GM19328 (cell line): ENCODE measurements around the gene ALPL.
"Not testable (repeated sequence)": the region's sequence is repeated elsewhere in the genome, so short reads cannot be mapped to it uniquely, and the experiment has no call there.

ENCODE experiments used
- ATAC-seq: cut with Tn5 transposase; IDR thresholded peaks from one replicate; pipeline ENCODE4 v1.9.1; 2021; ENCODE audit warnings: mild to moderate bottlenecking, moderate library complexity; ENCODE audit not compliant: unreplicated experiment

ALPL gene

DNA sequence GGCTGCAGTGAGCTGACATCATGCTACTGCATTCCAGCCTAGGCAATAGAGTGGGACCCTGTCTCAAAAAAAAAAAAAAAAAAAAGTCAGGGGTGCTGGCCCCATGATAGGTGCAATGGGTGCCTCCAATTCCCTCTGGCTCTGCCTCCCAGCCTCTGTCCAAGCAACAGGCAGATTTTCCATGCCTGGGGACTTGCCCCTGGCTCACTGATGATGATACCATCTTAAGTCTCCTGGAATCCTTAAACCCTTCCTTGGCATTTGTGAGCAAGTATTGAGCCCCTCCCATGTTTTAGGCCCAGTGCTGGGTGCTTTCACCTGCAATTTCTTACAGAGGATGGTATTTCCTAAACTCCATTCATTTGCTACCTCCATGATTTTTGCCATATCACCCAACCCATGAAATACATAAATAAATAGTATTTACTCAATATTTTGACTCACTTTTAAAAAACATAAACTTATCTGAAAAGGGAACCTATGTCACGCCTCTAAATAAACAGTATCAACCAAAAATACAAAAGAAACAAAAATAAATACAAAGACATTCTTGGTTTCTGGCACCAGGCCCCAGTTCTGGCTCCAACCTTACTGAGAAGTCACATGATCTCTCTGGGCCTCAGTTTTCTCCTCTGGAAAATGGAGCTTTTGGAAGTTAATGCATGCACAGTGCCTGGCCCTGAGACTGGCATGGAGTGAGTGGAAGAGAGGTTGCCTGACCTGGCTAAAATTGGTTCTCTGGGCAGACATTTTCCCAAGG, 1.5 kb upstream of the ALPL start:
- no peak for ATAC-seq

DNA sequence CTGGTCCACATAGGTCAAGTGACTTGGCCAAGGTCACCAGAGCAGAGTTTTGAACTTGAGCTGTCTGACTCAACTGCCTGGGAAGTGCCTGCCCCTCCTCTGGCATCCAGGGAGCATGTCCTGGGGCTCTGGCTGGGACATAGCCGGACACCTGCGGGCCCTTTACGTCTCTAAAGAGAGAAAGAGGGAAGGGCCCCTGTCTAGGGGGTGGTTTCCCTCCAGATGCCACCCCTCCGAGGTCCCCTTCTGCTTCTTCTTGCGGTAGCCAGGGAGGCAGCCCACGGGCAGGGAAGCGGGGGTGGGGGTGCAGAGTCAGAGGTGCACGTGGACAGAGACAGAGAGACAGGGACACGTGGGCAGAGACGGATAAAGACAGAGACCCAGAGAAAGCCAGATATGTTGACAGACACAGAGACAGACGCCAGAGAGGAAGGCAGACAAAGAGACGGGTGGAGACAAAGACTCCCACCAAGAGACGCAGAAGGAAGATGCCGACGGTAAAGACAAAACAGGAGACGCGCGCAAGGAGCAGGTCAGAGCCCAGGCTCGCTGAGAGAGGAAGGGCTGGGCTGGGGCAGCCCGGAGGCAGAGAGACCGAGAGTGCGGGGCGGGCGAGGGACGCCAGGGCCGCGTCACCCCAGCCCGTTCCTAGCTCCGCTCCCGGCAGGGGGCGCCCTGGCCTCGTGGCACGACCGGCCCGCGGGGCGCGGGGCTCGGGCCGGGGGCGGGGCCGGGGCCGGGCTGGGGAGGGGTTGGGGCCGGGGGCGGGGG, 458 bp upstream of the ALPL start:
- no peak for ATAC-seq

DNA sequence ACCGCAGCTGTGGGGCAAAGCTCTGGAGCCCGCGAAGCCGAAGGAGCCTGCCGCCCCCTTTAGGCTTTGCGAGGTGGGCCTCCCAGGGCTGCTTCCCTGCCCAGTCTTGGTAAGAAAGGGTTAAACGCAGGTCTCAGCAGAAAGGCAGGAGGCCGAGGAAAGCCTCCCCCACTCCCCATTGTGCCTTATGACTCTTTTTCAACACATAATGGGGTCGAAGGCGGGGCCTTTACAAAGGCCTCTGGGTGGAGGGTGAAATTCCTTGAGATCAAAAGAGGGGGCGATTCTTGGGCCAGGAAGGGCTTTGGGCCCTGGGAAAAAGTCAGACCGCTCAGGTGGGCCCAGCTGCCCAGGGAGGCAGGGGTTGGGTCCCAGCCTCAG, 880 bp downstream of the ALPL start:
- ATAC-seq: no peak

- ATAC-seq: no peak
Measured at GRCh38 chr1:21510885-21511578, 1.8 kb downstream of the ALPL start.

GRCh38 chr1:21511579-21512522, 2.6 kb downstream of the ALPL start:
- ATAC-seq: no peak

DNA sequence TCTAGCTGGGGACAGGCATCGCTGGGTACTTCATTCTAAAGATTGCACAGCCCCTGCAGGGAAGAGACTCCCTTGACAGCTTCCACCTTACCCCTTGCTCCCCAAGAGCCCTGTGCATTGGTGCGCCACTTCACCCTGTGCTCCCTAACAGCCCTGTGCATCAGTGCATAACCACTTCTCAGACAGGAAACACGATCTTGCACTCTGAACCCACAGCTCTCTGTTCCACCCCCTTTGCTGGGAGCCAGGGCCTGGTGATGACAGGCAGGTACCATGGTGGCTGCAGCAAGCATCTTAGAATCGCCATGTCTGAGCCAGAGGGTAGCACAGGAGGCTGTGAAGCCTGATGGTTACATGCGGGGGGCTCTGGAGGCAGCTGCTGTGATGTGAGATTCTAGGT, 5.0 kb downstream of the ALPL start:
- ATAC-seq: no peak

DNA sequence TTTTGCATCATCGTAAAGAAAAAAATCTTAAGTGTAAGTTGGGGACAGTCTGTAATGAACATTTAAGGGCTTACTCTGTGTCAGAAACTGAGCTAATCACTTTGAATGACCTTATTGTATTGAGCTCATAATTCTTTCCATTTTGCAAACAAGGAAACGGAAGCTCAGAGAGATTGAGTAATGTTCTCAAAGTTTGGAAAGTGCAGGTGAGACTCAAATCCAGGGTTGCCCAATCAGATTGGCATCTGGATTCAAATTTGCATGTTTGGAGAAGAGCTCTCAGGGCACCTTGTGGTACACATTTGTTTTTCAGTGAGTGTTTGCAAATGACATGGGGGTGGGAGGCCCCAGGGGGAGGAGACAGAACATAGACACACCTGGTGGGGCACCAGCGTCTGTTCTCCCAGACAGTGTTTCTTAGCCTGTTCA, 8.0 kb downstream of the ALPL start:
- ATAC-seq: no peak

DNA sequence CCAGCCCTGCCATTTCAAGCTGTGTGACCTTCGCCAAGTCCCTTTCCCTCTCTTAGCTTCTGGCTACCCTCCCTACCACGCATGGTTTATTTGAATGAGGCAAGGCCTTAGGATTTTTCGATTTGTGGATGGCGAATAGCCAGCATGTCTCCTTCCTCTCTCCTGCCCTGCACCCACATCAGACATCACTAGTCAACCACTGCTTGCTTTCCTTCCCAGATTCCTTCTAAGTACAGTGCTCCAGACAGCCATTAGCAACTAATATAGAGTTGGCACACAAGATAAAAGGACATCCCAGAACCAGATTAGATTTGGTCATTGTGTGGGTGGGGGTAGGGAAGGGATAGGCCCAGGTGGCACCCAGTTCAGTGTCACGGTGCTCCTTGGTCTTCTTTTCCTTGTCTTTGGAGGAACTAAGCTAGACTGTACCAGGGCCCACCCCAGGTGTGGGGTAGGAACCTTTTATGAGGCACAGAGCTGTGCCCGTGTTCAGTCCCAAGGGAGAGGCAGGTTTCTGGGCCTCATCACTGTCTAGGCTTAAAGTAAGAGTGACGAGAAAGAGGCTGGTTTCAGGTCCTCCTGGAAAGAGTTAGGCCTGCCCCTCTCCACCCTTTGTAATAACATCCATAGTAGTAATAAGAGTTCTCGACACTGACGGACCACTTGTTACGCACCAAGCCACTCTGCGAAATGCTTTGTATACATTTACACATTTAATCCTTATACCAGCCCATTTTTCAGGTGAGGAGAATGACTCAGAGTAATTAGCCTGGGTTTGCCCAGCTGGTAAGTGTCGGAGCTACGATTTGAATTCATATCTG, 8.6 kb downstream of the ALPL start:
- ATAC-seq: no peak

DNA sequence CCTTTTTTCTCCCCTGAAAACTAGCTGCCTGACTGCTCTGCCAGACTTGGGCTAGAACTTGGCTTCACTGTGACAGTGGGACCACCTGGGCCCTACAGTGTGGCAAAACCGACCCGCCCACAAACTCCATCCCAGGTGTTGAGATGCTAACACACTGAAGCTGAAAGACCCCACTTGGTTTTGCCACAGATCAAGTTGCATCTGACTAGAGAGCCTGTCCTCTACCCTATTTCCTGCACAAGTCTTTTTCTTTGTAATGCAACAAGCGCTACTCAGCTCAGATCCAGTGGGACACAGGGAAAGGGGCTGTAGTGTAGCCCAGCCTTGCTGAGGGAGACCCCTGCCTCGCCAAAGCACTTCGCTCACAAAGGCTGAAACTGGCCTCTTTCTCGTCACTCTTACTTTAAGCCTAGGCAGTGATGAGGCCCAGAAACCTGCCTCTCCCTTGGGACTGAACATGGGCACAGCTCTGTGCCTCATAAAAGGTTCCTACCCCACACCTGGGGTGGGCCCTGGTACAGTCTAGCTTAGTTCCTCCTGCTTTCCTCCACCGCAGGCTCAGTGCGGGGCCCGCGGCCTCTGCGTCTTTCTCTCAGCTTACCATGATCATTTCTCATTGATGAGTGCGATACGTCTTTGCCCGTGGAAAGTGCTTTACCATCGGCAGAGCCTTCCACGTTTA, 9.7 kb downstream of the ALPL start:
- no peak for ATAC-seq

DNA sequence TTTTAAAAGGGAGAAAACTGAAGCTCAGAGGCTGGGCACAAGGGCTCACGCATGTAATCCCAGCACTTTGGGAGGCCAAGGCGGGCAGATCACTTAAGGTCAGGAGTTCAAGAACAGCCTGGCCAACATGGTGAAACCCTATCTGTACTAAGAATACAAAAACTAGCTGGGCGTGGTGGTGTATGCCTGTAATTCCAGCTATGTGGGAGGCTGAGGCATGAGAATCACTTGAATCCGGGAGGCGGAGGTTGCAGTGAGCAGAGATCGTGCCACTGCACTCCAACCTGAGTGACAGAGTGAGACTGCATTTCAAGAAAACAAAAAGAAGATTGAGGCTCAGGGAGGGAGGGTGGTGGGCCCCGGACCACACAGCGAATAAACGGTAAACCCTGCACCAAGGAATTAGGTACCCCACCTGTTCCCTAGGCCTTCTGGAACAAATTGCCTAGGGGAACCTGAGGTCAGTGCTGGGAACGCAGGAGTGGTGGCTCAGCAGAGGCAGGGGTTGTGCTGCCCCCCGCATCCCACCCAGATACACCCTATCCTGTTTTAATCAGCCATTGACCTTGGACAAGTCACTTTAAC, 10.4 kb downstream of the ALPL start:
- not testable (repeated sequence) for ATAC-seq

GRCh38 chr1:21520899-21521716, 11.9 kb downstream of the ALPL start:
- no peak for ATAC-seq

DNA sequence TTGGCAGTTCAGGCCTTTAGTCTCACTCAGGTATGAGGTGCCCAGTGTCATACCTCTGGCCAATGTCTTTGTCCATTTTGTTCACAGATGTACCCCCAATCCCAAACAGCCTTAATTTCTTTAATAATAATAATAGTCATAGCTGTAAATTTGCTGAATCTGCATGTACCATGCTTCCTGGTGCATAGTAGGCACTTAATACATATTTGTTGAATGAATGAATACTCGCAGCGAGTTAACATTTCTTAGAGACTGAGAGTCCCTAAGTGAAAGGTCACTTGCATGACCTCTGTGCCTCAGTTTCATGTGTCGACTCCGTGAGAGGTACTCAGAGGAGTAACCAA, 12.5 kb downstream of the ALPL start:
- ATAC-seq: no peak

- no peak for ATAC-seq
Measured at GRCh38 chr1:21522525-21523038, 13.4 kb downstream of the ALPL start.

DNA sequence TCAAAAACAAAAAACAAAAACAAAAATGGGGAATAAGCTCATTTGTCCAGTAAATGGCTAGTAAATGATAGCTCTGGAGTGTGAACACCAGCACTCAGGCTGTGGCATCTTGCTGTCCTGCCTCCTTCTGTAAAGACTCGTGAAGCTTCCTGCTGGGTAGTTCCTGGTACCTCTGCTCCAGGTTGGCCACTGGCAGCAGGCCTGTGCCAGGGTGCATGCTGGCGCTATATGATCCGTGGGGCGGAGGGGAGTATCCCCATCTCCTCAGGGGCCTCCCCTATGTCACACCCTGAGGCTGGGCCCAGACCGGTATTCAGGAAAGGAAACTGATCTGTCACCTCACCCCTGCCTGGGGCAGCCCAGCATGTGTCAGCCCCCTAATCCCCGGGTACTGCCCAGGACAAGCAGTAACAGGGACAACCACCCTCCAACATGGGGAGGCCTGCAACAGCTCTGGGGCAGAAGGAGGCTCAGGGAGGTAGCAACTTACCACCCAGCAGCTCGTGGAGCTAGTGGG, 14.1 kb downstream of the ALPL start:
- no peak for ATAC-seq

DNA sequence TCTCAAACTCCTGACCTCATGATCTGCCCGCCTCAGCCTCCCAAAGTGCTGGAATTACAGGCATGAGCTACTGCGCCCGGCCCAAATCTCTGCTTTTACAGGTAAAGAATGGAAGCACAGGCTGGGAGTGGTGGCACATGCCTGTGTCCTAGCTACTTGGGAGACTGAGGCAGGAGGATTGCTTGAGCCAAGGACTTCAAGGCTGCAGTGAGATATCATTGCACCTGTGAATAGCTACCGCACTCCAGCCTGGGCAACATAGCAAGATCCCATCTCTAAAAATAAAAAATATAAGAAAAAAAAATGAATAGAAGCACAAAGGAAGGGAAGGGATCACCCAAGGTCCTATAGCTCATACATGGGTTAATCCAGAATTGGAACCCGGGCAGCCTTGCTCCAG, 15.0 kb downstream of the ALPL start:
- no peak for ATAC-seq

- ATAC-seq: no peak
Measured at GRCh38 chr1:21524686-21525339, 15.6 kb downstream of the ALPL start.

DNA sequence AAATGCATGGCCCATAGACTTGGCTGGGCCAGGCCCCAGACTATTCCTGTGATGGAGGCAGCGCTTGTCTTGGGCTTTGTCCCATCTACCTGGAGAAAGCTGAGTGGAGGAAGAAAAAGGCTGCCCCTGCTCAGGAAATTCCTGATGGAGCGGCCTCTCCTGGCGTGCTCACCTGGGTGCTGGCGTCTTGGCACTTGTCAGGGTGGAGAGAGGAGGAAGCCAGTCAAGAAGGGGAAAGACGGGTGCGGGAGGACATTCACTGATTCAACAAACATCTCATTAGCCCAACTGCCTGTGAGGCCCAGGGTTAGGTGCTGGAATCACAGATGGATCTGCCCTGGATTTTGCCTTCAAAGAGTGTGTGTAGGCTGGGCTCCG, 16.1 kb downstream of the ALPL start:
- no peak for ATAC-seq
